GM12878 (cell line): Measurements from ENCODE around the gene EEF2K. TPM values are rescaled to one million over a fixed set of nuclear protein-coding genes. Genes with fewer than 3 reads are reported as not detected.

Source experiments
- ATAC-seq: fragments of 200-7000 bp; cut with Tn5 transposase; 3 replicates; pipeline ENCODE4 v1.9.1; 2020; ENCODE audit warnings: mild to moderate bottlenecking, moderate library complexity
- BruUV-seq: library from RNA; stranded (reverse); fragments of 400-500 nt; replicated peaks from 2 replicates; lab custom pipeline; 2021; lab: Mats Ljungman, UMichigan
- CTCF ChIA-PET: fragments of 300-600 bp; sonication (Branson Sonifier 250); formaldehyde crosslinking; extraction: SDS; loops from one replicate; lab custom pipeline; 2021; ENCODE audit warnings: inconsistent platforms; lab: Yijun Ruan, JAX
- POLR2A ChIA-PET: fragments of 350-600 bp; formaldehyde crosslinking; extraction: SDS; loops from one replicate; lab custom pipeline; 2021; ENCODE audit warnings: inconsistent platforms; lab: Charles Lee
- RAD21 ChIA-PET: fragments of 300-600 bp; sonication (Branson Sonifier 250); formaldehyde crosslinking; loops from one replicate; lab custom pipeline; 2023; ENCODE audit warnings: antibody characterized with exemption; ENCODE audit not compliant: unreplicated experiment; lab: Charles Lee
- SMC1A ChIA-PET: fragments of 300-600 bp; sonication (Branson Sonifier 250); formaldehyde crosslinking; loops from one replicate; lab custom pipeline; 2023; ENCODE audit not compliant: unreplicated experiment, uncharacterized antibody; lab: Charles Lee
- DNase-seq: peaks from one replicate; pipeline ENCODE4 v3.0.0-alpha.2; 2011; ENCODE audit warnings: low read depth, low spot score
- FAIRE-seq: peaks from 3 replicates; lab custom pipeline; 2011; peaks lifted over from hg19 to GRCh38; lab: Jason Lieb, UNC
- H2AFZ ChIP-seq: 2 replicates; pipeline ENCODE4 v1.6.0; 2011; ENCODE audit warnings: low read depth, low read length, control low read depth; ENCODE audit not compliant: control insufficient read depth
- H3K27ac ChIP-seq: 2 replicates; pipeline ENCODE4 v1.5.1; 2011; ENCODE audit warnings: control low read depth; ENCODE audit not compliant: control insufficient read depth, insufficient read depth
- H3K27me3 ChIP-seq, 2 experiments: replicated peaks in 1 of 2; 2 replicates each; pipeline versions ENCODE4 v1.6.0 to v1.6.1; 2011; ENCODE audit warnings: low read length in 1 of 2; ENCODE audit not compliant: control insufficient read depth in 2 of 2, insufficient read depth in 2 of 2
- H3K36me3 ChIP-seq, 2 experiments: 2 replicates each; pipeline ENCODE4 v1.5.1; 2011; ENCODE audit warnings: low read length in 1 of 2; ENCODE audit not compliant: control insufficient read depth in 2 of 2, insufficient read depth in 2 of 2
- H3K4me1 ChIP-seq: 2 replicates; pipeline ENCODE4 v1.6.1; 2011; ENCODE audit warnings: mild to moderate bottlenecking, low read length, moderate library complexity, mixed read lengths; ENCODE audit not compliant: control insufficient read depth, insufficient read depth
- H3K4me2 ChIP-seq: 2 replicates; pipeline ENCODE4 v1.6.0; 2011; ENCODE audit warnings: control low read depth; ENCODE audit not compliant: control insufficient read depth, insufficient read depth
- H3K4me3 ChIP-seq: fragments of 200-600 bp; sonication (generic); 2 replicates; pipeline ENCODE4 v1.5.1; 2016
- H3K79me2 ChIP-seq: 2 replicates; pipeline ENCODE4 v1.6.0; 2011; ENCODE audit warnings: low read length; ENCODE audit not compliant: control insufficient read depth, insufficient read depth
- H3K9ac ChIP-seq: 2 replicates; pipeline ENCODE4 v1.8.0; 2011; ENCODE audit warnings: low read length, control low read depth, mixed read lengths; ENCODE audit not compliant: control insufficient read depth, insufficient read depth
- H3K9me3 ChIP-seq: replicated peaks from 3 replicates; pipeline ENCODE4 v1.5.1; 2011; ENCODE audit warnings: mild to moderate bottlenecking, low read length; ENCODE audit not compliant: control insufficient read depth, insufficient read depth
- H4K20me1 ChIP-seq: 2 replicates; pipeline ENCODE4 v1.6.0; 2011; ENCODE audit not compliant: control insufficient read depth, insufficient read depth
- CTCF ChIP-seq, 3 experiments: IDR thresholded peaks in 2 of 3; conservative IDR thresholded peaks in 1 of 3; 2 replicates each; pipeline ENCODE4 v1.5.1; 2011; ENCODE audit warnings: low read depth in 3 of 3, low read length in 3 of 3, mild to moderate bottlenecking in 3 of 3, control low read depth in 2 of 3, moderate library complexity in 2 of 3, inconsistent platforms in 1 of 3, mixed read lengths in 1 of 3; ENCODE audit not compliant: control insufficient read depth in 2 of 3, insufficient read depth in 1 of 3; ENCODE audit errors: extremely low read depth in 1 of 3
- POLR2AphosphoS2 ChIP-seq: IDR thresholded peaks from 2 replicates; pipeline ENCODE4 v1.6.1; 2011; ENCODE audit warnings: low read depth, mild to moderate bottlenecking, low read length, improper control_type of control experiment, moderate library complexity
- WGBS: methylation state at CpG from one replicate; pipeline ENCODE4 v1.1.6; 2016; ENCODE audit warnings: low lambda C conversion rate; ENCODE audit not compliant: insufficient replicate concordance, insufficient coverage; ENCODE audit errors: missing lambda C conversion rate; 5-methylcytosine and 5-hydroxymethylcytosine counted together
- in situ Hi-C: fragments of 300-500 bp; cut with MboI; formaldehyde crosslinking; loops from 9 replicates; pipeline ENCODE4 v1.14.3; 2018; ENCODE audit warnings: mixed read lengths
- intact Hi-C: fragments of 100-400 bp; cut with micrococcal nuclease; formaldehyde crosslinking; loops from one replicate; pipeline ENCODE4 v1.14.2; 2022; ENCODE audit not compliant: unreplicated experiment
- polyA plus RNA-seq, 11 experiments: library from polyadenylated mRNA; depleted of rRNA in 4 of 11; unstranded in 6 of 11; stranded (reverse) in 5 of 11; fragments of >200 nt; fragmentation: Nextera tagmentation in 4 of 11; fragmentation: Illumina TruSeq in 1 of 11; extraction: Ambion mirVana in 4 of 11; extraction: Trizol in 1 of 11; gene quantifications; 1 replicate in 1 of 11; 2 replicates in 10 of 11; pipeline versions ENCODE4 v1.2.1 to v1.2.3, GENCODE V29; 2011 to 2016; ENCODE audit warnings: inconsistent platforms in 2 of 11, missing spikeins in 2 of 11, low read depth in 1 of 11
- total RNA-seq, 4 experiments: library from RNA; depleted of rRNA in 3 of 4; stranded (reverse); fragments of >200 nt in 3 of 4; fragmentation: Illumina TruSeq in 1 of 4; extraction: Trizol in 1 of 4; gene quantifications; 2 replicates each; pipeline versions ENCODE4 v1.2.1 to v1.2.3, GENCODE V29; 2013 to 2021

Gene EEF2K
- total and polyA plus RNA-seq, 10 of the 15 experiments (the other 5 are each of a cell fraction or from before 2014, with no cell fraction given), result 2.0 to 29.6 (median 12.2) TPM

- Histone ChIP-seq H3K4me2 (no peak overlapping the region), H3K36me3 (no peaks in the 10 kb centered on the region), H2AFZ (no peak overlapping the region), H3K9ac (no peak overlapping the region), H4K20me1 (no peaks in the 10 kb centered on the region), H3K9me3 (no peaks in the 10 kb centered on the region), H3K27me3 (no peaks in the 10 kb centered on the region), H3K79me2 (no peaks in the 10 kb centered on the region), H3K27ac (no peak overlapping the region), H3K4me1 (peaks cover 18% of the 10 kb centered on the region), H3K4me3 (no peak overlapping the region)
- no peak for DNase-seq
- ChIA-PET POLR2A (interaction anchor here (0.5 kb wide), 2 partner anchors 73 to 167 kb away, joined by 3 to 5 read pairs; no protein-coding TSS in a partner anchor), CTCF (interaction anchor here (0.9 to 7.4 kb wide), 10 partner anchors 36 to 1248 kb away, joined by 3 to 103 read pairs (median 4); partner anchors contain the start of genes MOSMO and PDZD9), SMC1A (interaction anchor here (0.6 to 6.0 kb wide), 7 partner anchors 14 to 186 kb away, joined by 3 to 69 read pairs (median 8); partner anchors contain the start of genes MOSMO and PDZD9), RAD21 (interaction anchor here (0.6 to 3.9 kb wide), 5 partner anchors 21 to 540 kb away, joined by 3 to 68 read pairs (median 4); partner anchors contain the start of gene PDZD9)
- in situ Hi-C loops (loop anchor here (5.0 kb wide), 1 partner anchor 84 kb away; no protein-coding TSS in a partner anchor), intact Hi-C loops (no loop called here)
- ATAC-seq, result no peak
- no TSS peak for BruUV-seq
- 67% methylated on average over 3 of the region's 3 CpGs for WGBS
- TF ChIP-seq POLR2AphosphoS2 (no peak), CTCF (IDR thresholded peaks at IDR 0.05 in 2 of 3, conservative IDR thresholded peaks at IDR 0.05 in 1 of 3; ENCODE audit: control insufficient read depth in 2 of 3, extremely low read depth in 1 of 3, insufficient read depth in 1 of 3, low read depth in 3 of 3, low read length in 3 of 3) (peak in 2 of 3 experiments; percentile 24 to 33; a peak in 4 of 6 replicates)
- no peak for FAIRE-seq
These were observed 19.6 kb upstream of the EEF2K start for GRCh38 chr16:22186517-22186916.
